Gastroesophageal sphincter (tissue), 4 donors: ENCODE data around the gene SERTAD2. TPM values are rescaled to one million over a fixed set of nuclear protein-coding genes. Genes with fewer than 3 reads are reported as not detected.

Source experiments
- ATAC-seq: fragments of 150-250 bp; one replicate; pipeline ENCODE4 v1.9.1; 2016; ENCODE audit warnings: mild to moderate bottlenecking, moderate library complexity
- H3K27ac ChIP-seq, 4 donors: fragments of 200-600 bp; sonication (generic) in 3 of 4; 1 replicate in 3 of 4; 2 replicates in 1 of 4; pipeline ENCODE4 v1.5.1; 2016 to 2019
- H3K27me3 ChIP-seq: fragments of 200-600 bp; sonication (generic); one replicate; pipeline ENCODE4 v1.5.1; 2019
- H3K36me3 ChIP-seq, 2 donors: fragments of 200-600 bp; sonication (generic); one replicate each; pipeline ENCODE4 v1.5.1; 2019; ENCODE audit warnings: control low read depth in 1 of 2
- H3K4me1 ChIP-seq, 3 donors: fragments of 200-600 bp; sonication (generic); 1 replicate in 2 of 3; 2 replicates in 1 of 3; pipeline ENCODE4 v1.5.1; 2016 to 2019; ENCODE audit warnings: control low read depth in 2 of 3
- H3K4me3 ChIP-seq, 2 donors: fragments of 200-600 bp; sonication (generic); one replicate each; pipeline ENCODE4 v1.5.1; 2019; ENCODE audit warnings: mild to moderate bottlenecking in 1 of 2, moderate library complexity in 1 of 2
- H3K9me3 ChIP-seq, 3 donors: fragments of 200-600 bp; sonication (generic); one replicate each; pipeline ENCODE4 v1.5.1; 2017 to 2019; ENCODE audit warnings: control low read depth in 2 of 3
- CTCF ChIP-seq, 4 experiments: fragments of 200-600 bp in 2 of 4; fragments of 450-650 bp in 2 of 4; sonication (generic) in 1 of 4; IDR thresholded peaks; one replicate each; pipeline ENCODE4 v1.5.1; 2017 to 2019; ENCODE audit warnings: antibody characterized with exemption in 4 of 4, mild to moderate bottlenecking in 2 of 4, moderate library complexity in 2 of 4
- EP300 ChIP-seq: sonication (generic); formaldehyde crosslinking; IDR thresholded peaks from one replicate; pipeline ENCODE4 v1.6.1; 2017; ENCODE audit warnings: antibody characterized with exemption, mild to moderate bottlenecking
- POLR2A ChIP-seq, 2 donors: fragments of 450-650 bp; IDR thresholded peaks; one replicate each; pipeline ENCODE4 v1.6.1; 2017; ENCODE audit warnings: antibody characterized with exemption in 2 of 2, mild to moderate bottlenecking in 2 of 2, moderate library complexity in 1 of 2
- POLR2AphosphoS5 ChIP-seq: sonication (generic); formaldehyde crosslinking; IDR thresholded peaks from one replicate; pipeline ENCODE4 v1.6.1; 2017; ENCODE audit warnings: antibody characterized with exemption
- WGBS, 2 donors: methylation state at CpG; one replicate each; pipeline ENCODE4 v1.1.5; 2018; ENCODE audit warnings: low coverage in 1 of 2; 5-methylcytosine and 5-hydroxymethylcytosine counted together
- total RNA-seq, 4 donors: library from RNA; depleted of rRNA; stranded (reverse); fragments of >200 nt; gene quantifications; one replicate each; pipeline ENCODE4 v1.1.0, GENCODE V29; 2016

SERTAD2 gene
- total RNA-seq, 4 donors from 2014 or later = 13.9 to 18.5 (median 15.6) TPM

- no peak for ATAC-seq
- Histone ChIP-seq H3K36me3 (peaks cover 0 to 12% of the 10 kb centered on the region in 2 donors), H3K4me1 (peaks cover 0 to 11% (median 0%) of the 10 kb centered on the region in 3 donors), H3K27me3 (no peaks in the 10 kb centered on the region), H3K4me3 (no peak overlapping the region), H3K9me3 (no peaks in the 10 kb centered on the region), H3K27ac (peak overlapping the region in 1 of 4 donors; percentile 5)
- WGBS, 2 donors = 62 to 80% methylated on average over 1 to 14 of the region's 27 CpGs
- TF ChIP-seq EP300 = no peak
- no peak for TF ChIP-seq CTCF (IDR thresholded peaks at IDR 0.05)
Measured at GRCh38 chr2:64626963-64627760, 26.6 kb downstream of the SERTAD2 start.

GRCh38 chr2:64626146-64626809 lies 27.4 kb downstream of the SERTAD2 start:
- TF ChIP-seq CTCF (IDR thresholded peaks at IDR 0.05) (no peak), POLR2AphosphoS5 (no peak), EP300 (no peak), POLR2A (IDR thresholded peaks at IDR 0.05) (no peak)
- H3K36me3 ChIP-seq = peaks cover 0 to 8% of the 10 kb centered on the region in 2 donors
- no peaks in the 10 kb centered on the region for H3K27me3 ChIP-seq
- ATAC-seq = no peak
- no peak overlapping the region for H3K4me3 ChIP-seq
- peaks cover 0 to 11% (median 0%) of the 10 kb centered on the region in 3 donors for H3K4me1 ChIP-seq
- 90 to 91% methylated on average over 5 to 6 of the region's 10 CpGs for WGBS, 2 donors
- H3K27ac ChIP-seq = no peak overlapping the region
- H3K9me3 ChIP-seq = no peaks in the 10 kb centered on the region

DNA sequence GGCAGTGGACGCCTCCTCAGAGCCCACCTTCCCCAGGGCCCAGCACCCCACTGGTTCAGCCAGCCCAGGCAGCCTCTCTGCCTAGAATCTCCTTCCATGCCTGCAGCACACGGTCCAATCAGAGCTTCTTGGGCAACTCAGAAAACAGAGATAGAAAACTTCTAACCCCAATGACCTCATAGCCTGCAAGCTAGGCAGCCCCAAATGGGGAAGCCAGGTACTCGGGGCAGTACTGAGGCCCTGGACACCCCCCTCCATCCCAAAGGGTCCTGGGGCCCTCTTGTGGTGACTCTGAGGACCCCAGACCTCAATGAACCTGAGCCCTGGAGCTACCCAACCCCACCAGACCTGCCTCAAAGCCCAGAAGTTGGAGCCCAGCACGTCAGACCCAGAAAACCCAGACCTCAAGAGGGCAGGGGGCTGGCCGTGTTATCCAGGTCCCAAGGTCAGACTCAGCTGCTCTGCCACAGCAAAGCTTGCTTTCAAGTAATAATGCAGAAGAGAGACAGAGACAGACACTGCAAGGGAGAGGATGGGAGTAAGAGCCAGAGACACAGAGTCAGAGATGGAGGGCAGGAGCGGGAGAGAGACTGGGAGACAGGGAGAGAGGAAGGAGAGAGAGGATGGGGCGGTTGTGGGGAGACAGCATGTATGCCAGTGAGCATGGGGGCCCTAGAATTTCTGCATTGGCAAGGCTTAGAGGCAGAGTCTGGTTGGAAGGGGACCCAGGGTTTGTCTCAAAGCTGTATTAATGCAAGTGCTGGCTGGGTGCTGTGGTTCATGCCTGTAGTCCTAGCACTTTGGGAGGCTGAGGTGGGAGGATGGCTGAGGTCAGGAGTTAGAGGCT lies 28.2 kb downstream of the SERTAD2 start:
- no peak for TF ChIP-seq POLR2A (IDR thresholded peaks at IDR 0.05)
- TF ChIP-seq POLR2AphosphoS5 = no peak
- TF ChIP-seq CTCF (IDR thresholded peaks at IDR 0.05) = no peak
- no peak for TF ChIP-seq EP300
- no peak for ATAC-seq

DNA sequence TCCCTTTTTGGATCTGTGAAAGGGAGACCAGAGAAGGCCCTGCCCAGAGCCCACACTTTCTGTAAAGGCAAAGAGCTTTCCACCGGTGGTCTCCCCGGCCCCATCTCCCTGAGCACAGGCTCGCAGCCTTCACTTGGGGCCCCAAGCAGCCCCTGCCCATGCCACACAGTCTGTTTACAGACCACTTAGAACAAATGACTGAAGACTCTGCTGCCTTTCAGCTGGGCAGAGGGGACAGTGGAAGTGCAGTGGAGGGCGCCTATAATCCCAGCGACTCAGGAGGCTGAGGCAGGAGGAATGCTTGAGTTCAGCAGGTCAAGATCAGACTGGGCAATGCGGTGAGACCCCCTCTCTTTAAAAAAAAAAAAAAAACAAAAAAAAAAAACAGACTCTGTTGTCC lies 28.9 kb downstream of the SERTAD2 start:
- Histone ChIP-seq H3K4me1 (peaks cover 0 to 11% (median 0%) of the 10 kb centered on the region in 3 donors), H3K27me3 (no peaks in the 10 kb centered on the region), H3K36me3 (no peaks in the 10 kb centered on the region), H3K9me3 (no peaks in the 10 kb centered on the region), H3K27ac (no peak overlapping the region), H3K4me3 (no peak overlapping the region)
- TF ChIP-seq POLR2A (IDR thresholded peaks at IDR 0.05) = no peak
- TF ChIP-seq CTCF (IDR thresholded peaks at IDR 0.05) = no peak
- no peak for TF ChIP-seq POLR2AphosphoS5
- no peak for TF ChIP-seq EP300
- WGBS, 2 donors = 100% methylated on average over 1 of the region's 6 CpGs; no CpG with 5 or more reads in 1 of the 2 donors
- ATAC-seq = no peak

More for the DNA sequence above, 28.2 kb downstream of the SERTAD2 start:
- H3K9me3 ChIP-seq = no peaks in the 10 kb centered on the region
- WGBS, 2 donors = 85 to 100% methylated on average over 2 to 4 of the region's 7 CpGs
- no peak overlapping the region for H3K27ac ChIP-seq
- peaks cover 0 to 11% (median 0%) of the 10 kb centered on the region in 3 donors for H3K4me1 ChIP-seq
- H3K4me3 ChIP-seq = no peak overlapping the region
- H3K27me3 ChIP-seq = no peaks in the 10 kb centered on the region
- peaks cover 0 to under 1% of the 10 kb centered on the region in 2 donors for H3K36me3 ChIP-seq
